ENCODE measurements around the gene OSBPL5. TPM values are rescaled to one million over a fixed set of nuclear protein-coding genes. Genes with fewer than 3 reads are reported as not detected.

OSBPL5 gene
- total RNA-seq, 3 donors from 2014 or later (not counting 1 experiment from before 2014, with no cell fraction given): 375 to 522 (median 377) TPM

DNA sequence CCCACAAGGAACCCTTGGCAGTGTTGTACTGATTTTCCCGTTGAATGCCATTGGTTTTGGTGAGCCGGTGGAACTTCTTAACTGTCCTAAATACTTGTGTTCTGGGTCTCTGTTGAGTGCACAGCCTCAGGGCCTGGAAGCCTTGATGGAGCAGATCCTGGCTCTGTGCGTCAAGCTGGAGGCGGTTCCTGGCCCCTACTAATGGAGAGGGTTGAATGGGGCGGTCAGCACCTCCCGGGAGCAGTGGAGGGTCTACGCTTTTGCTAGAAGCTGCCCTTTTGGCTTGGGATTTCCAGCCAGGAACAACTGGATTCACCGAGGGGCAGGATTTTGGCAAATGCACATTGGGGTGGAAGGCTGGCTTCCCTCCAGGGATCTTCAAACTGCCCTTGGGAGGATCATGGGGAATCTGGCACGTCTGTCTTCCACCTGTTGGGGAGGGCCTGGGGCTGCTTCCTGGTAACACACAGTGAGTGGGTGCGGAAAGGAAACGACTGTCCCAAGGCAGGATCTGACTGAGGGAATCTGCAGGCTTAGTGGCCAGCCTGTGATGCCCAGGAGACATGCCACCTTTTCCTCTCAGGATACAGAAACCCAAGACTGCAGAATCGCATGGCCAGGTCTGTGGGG is 6.9 kb upstream of the OSBPL5 start:
- ATAC-seq (no peak), DNase-seq (no peak)
- Histone ChIP-seq H3K4me3 (ENCODE audit: low read length) (no peak overlapping the region), H3K9me3 (ENCODE audit: control insufficient read depth, insufficient read depth, low read length) (peaks cover 6% of the 10 kb centered on the region), H3K27me3 (ENCODE audit: control insufficient read depth, insufficient read depth, low read length) (peaks cover 9% of the 10 kb centered on the region), H3K4me1 (ENCODE audit: control insufficient read depth, insufficient read depth, low read length) (peaks cover 18% of the 10 kb centered on the region), H3K27ac (ENCODE audit: low read length) (no peak overlapping the region), H3K36me3 (ENCODE audit: control insufficient read depth, insufficient read depth, low read length) (no peaks in the 10 kb centered on the region)
- TF ChIP-seq, protein P1, sequence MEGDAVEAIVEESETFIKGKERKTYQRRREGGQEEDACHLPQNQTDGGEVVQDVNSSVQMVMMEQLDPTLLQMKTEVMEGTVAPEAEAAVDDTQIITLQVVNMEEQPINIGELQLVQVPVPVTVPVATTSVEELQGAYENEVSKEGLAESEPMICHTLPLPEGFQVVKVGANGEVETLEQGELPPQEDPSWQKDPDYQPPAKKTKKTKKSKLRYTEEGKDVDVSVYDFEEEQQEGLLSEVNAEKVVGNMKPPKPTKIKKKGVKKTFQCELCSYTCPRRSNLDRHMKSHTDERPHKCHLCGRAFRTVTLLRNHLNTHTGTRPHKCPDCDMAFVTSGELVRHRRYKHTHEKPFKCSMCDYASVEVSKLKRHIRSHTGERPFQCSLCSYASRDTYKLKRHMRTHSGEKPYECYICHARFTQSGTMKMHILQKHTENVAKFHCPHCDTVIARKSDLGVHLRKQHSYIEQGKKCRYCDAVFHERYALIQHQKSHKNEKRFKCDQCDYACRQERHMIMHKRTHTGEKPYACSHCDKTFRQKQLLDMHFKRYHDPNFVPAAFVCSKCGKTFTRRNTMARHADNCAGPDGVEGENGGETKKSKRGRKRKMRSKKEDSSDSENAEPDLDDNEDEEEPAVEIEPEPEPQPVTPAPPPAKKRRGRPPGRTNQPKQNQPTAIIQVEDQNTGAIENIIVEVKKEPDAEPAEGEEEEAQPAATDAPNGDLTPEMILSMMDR (IDR thresholded peaks at IDR 0.05): no peak
- Mint-ChIP-seq H3K36me3 (no peaks in the 10 kb centered on the region), H3K27me3 (ENCODE audit: low read depth in 2 of 2) (peaks cover 0 to 14% of the 10 kb centered on the region in 2 donors), H3K9me3 (peaks cover 0 to 5% of the 10 kb centered on the region in 2 donors), H3K4me3 (no peak overlapping the region), H3K4me1 (peaks cover 5 to 23% of the 10 kb centered on the region in 2 donors), H3K27ac (no peak overlapping the region)
- 87% methylated on average over 12 of the region's 12 CpGs for WGBS (ENCODE audit: insufficient coverage)
- intact Hi-C loops (cut with micrococcal nuclease): no loop called here

DNA sequence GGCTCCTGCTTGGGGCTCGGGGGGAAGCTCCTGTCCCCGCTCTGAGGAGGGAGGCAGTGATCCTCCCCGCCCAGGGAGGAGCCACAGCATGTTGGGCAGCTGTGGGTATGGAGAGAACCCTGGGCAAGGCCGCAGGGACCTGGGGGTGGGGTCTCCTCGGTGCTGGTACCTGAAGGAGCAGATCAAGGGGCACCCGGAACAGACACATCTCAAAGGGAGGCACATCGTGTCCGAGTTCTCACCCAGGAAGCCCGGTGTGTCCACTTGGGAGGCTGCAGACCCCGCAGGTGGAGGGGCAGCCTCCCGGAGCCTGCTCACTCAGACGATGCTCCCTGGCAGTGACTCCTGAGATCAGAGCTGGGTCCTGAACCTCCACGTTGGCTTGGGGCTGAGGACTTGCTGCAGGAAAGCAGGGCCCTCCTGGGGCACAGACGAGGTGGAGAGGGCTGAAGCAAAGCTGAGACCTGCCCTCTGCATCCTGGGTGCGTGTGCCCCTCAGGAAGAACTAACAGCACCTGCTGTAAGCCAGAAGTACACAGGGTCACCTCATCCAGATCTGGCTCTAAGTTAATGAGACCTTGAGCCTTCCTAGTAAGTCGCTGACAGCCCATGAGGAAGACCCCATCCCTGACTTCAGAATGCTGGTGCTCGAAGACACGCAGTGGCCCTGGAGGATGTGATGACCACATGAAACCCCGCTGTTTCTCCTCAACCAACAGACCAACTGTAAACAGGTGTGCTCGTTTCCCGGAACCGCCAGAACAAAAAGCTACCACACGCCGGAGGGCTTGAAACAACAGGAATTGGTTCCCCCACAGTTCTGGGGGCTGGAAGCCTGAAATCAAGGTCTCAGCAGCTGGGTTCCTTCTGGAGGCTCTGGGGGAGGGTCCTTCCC is 5.9 kb upstream of the OSBPL5 start:
- Mint-ChIP-seq H3K4me3 (no peak overlapping the region), H3K27ac (no peak overlapping the region), H3K36me3 (no peaks in the 10 kb centered on the region), H3K9me3 (peaks cover 0 to 5% of the 10 kb centered on the region in 2 donors), H3K27me3 (ENCODE audit: low read depth in 2 of 2) (peaks cover 0 to 14% of the 10 kb centered on the region in 2 donors), H3K4me1 (peaks cover 5 to 23% of the 10 kb centered on the region in 2 donors)
- peaks cover 9% of the 10 kb centered on the region for H3K27me3 ChIP-seq (ENCODE audit: control insufficient read depth, insufficient read depth, low read length)
- H3K27ac ChIP-seq (ENCODE audit: low read length): no peak overlapping the region
- peaks cover 2% of the 10 kb centered on the region for H3K9me3 ChIP-seq (ENCODE audit: control insufficient read depth, insufficient read depth, low read length)
- intact Hi-C loops (cut with micrococcal nuclease): no loop called here
- DNase-seq (no peak), ATAC-seq (no peak)
- 81% methylated on average over 24 of the region's 24 CpGs for WGBS (ENCODE audit: insufficient coverage)
- TF ChIP-seq, protein P1 (IDR thresholded peaks at IDR 0.05): no peak
- H3K4me3 ChIP-seq (ENCODE audit: low read length): no peak overlapping the region
- H3K36me3 ChIP-seq (ENCODE audit: control insufficient read depth, insufficient read depth, low read length): no peaks in the 10 kb centered on the region
- H3K4me1 ChIP-seq (ENCODE audit: control insufficient read depth, insufficient read depth, low read length): peaks cover 21% of the 10 kb centered on the region

DNA sequence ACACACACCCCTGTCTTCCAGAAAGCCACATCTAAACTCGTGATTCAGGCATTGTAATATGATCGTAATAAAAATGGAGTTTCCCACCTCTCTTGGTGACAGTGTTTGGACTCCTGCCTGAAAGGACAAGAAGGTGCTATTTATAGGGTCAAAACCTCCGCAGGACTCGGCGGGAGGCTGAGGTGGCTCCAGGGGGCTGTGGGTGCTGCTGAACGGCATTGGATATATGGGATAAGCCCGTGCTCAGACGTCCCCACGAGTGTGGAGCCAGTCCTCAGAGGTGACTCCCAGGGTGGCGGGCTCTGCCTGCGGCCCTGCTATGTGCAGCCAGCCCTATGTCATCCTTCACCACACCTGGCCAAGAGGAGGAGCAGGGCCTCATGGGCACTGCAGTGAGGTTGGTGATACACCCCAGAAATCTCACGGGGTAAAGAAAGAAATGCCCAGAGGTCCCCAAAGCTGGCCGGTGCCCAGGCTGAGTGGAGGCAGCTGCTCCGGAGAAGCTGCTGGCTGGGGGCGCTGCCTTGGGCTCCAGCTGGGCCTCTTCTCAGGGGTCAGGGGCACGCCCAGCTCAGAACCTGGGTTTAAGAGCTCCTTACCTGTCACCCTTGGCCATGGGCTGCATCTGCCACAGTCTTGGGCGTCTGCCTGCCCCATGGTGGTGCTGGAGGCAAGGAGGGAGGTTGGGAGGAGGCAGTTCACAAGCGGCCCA is 5.1 kb upstream of the OSBPL5 start:
- H3K27me3 ChIP-seq (ENCODE audit: control insufficient read depth, insufficient read depth, low read length): peaks cover 9% of the 10 kb centered on the region
- no peak overlapping the region for H3K4me3 ChIP-seq (ENCODE audit: low read length)

More for the DNA sequence above, 5.1 kb upstream of the OSBPL5 start:
- Mint-ChIP-seq H3K27ac (peak overlapping the region in 1 of 2 donors; percentile 38), H3K27me3 (ENCODE audit: low read depth in 2 of 2) (peaks cover 0 to 14% of the 10 kb centered on the region in 2 donors), H3K9me3 (no peaks in the 10 kb centered on the region), H3K4me3 (peak overlapping the region; percentile 70), H3K4me1 (peaks cover 11 to 21% of the 10 kb centered on the region in 2 donors), H3K36me3 (no peaks in the 10 kb centered on the region)
- WGBS (ENCODE audit: insufficient coverage): 70% methylated on average over 18 of the region's 18 CpGs
- H3K9me3 ChIP-seq (ENCODE audit: control insufficient read depth, insufficient read depth, low read length): no peaks in the 10 kb centered on the region
- H3K4me1 ChIP-seq (ENCODE audit: control insufficient read depth, insufficient read depth, low read length): peaks cover 29% of the 10 kb centered on the region
- no peak overlapping the region for H3K27ac ChIP-seq (ENCODE audit: low read length)
- DNase-seq (no peak), ATAC-seq (no peak)
- no peaks in the 10 kb centered on the region for H3K36me3 ChIP-seq (ENCODE audit: control insufficient read depth, insufficient read depth, low read length)
- intact Hi-C loops (cut with micrococcal nuclease): no loop called here
- TF ChIP-seq, protein P1 (IDR thresholded peaks at IDR 0.05): no peak
